HepG2 (cell line): ENCODE results near the gene ANKRD60. TPM values are rescaled to one million over a fixed set of nuclear protein-coding genes. Genes with fewer than 3 reads are reported as not detected.

Source experiments
- ATAC-seq: fragments of 200-7000 bp; cut with Tn5 transposase; 3 replicates; pipeline ENCODE4 v1.9.1; 2020; ENCODE audit warnings: mild to moderate bottlenecking, moderate library complexity
- BruUV-seq: library from RNA; stranded (reverse); fragments of 400-500 nt; replicated peaks from 2 replicates; lab custom pipeline; 2021; lab: Mats Ljungman, UMichigan
- CTCF ChIA-PET: fragments of 300-600 bp; formaldehyde crosslinking; extraction: SDS; loops from one replicate; lab custom pipeline; 2021; ENCODE audit warnings: low total read pairs, inconsistent platforms, low intra/inter-chr PET ratio; lab: Yijun Ruan, JAX
- POLR2A ChIA-PET: fragments of 350-600 bp; sonication (Branson Sonifier 250); formaldehyde crosslinking; loops from one replicate; lab custom pipeline; 2020; ENCODE audit warnings: antibody characterized with exemption, inconsistent platforms; lab: Yijun Ruan, JAX
- DNase-seq: peaks from one replicate; pipeline ENCODE4 v3.0.0-alpha.2; 2015; ENCODE audit warnings: low spot score
- FAIRE-seq: peaks from 3 replicates; lab custom pipeline; 2011; peaks lifted over from hg19 to GRCh38; lab: Jason Lieb, UNC
- H2AFZ ChIP-seq: one replicate; pipeline ENCODE4 v1.6.1; 2011; ENCODE audit warnings: low read length, inconsistent platforms
- H3K27ac ChIP-seq: fragments of 300-600 bp; 3 replicates; pipeline ENCODE4 v1.8.0; 2011; ENCODE audit warnings: mixed run types, mild to moderate bottlenecking, mixed read lengths, low read length, inconsistent platforms; ENCODE audit not compliant: insufficient read depth; ENCODE audit errors: extremely low read length
- H3K27me3 ChIP-seq, 2 experiments: fragments of 200-600 bp in 1 of 2; 2 replicates in 1 of 2; 3 replicates in 1 of 2; pipeline versions ENCODE4 v1.6.0 to v1.8.0; 2011; ENCODE audit warnings: low read length in 2 of 2, mild to moderate bottlenecking in 2 of 2, moderate library complexity in 2 of 2, inconsistent platforms in 1 of 2; ENCODE audit not compliant: insufficient read depth in 2 of 2, control insufficient read depth in 1 of 2
- H3K36me3 ChIP-seq, 2 experiments: fragments of 200-600 bp in 1 of 2; replicated peaks in 1 of 2; 2 replicates in 1 of 2; 3 replicates in 1 of 2; pipeline versions ENCODE4 v1.5.1 to v1.8.0; 2011; ENCODE audit warnings: low read length in 2 of 2, inconsistent platforms in 1 of 2; ENCODE audit not compliant: insufficient read depth in 2 of 2, control insufficient read depth in 1 of 2
- H3K4me1 ChIP-seq: 2 replicates; pipeline ENCODE4 v1.5.1; 2012; ENCODE audit warnings: low read length, inconsistent platforms; ENCODE audit not compliant: insufficient read depth
- H3K4me2 ChIP-seq: 2 replicates; pipeline ENCODE4 v1.6.0; 2011; ENCODE audit warnings: low read depth, low read length, inconsistent platforms
- H3K4me3 ChIP-seq, 3 experiments: fragments of 200-600 bp in 1 of 3; sonication (generic), shearing (Covaris generic) in 1 of 3; replicated peaks in 1 of 3; 2 replicates each; pipeline ENCODE4 v1.5.1; 2011 to 2016; ENCODE audit warnings: low read length in 3 of 3, inconsistent platforms in 2 of 3, low read depth in 2 of 3, mild to moderate bottlenecking in 2 of 3, control low read depth in 1 of 3, mixed read lengths in 1 of 3; ENCODE audit not compliant: insufficient read depth in 1 of 3
- H3K79me2 ChIP-seq: one replicate; pipeline ENCODE4 v1.6.1; 2011; ENCODE audit warnings: low read length, inconsistent platforms; ENCODE audit not compliant: insufficient read depth
- H3K9ac ChIP-seq: 2 replicates; pipeline ENCODE4 v1.6.0; 2011; ENCODE audit warnings: mild to moderate bottlenecking, low read depth, low read length, inconsistent platforms; ENCODE audit not compliant: insufficient read depth
- H3K9me3 ChIP-seq: 2 replicates; pipeline ENCODE4 v1.5.1; 2012; ENCODE audit warnings: mild to moderate bottlenecking, low read length
- H4K20me1 ChIP-seq: 2 replicates; pipeline ENCODE4 v1.6.0; 2011; ENCODE audit warnings: inconsistent platforms, mild to moderate bottlenecking, low read length, moderate library complexity; ENCODE audit not compliant: insufficient read depth
- DMAP1 ChIP-seq: IDR thresholded peaks from 2 replicates; pipeline ENCODE4 v1.6.1; 2016
- HNRNPUL1 ChIP-seq: fragments of 200-400 bp; formaldehyde crosslinking; IDR thresholded peaks from 2 replicates; pipeline ENCODE4 v1.6.1; 2017; ENCODE audit warnings: low read depth, mild to moderate bottlenecking, low read length, moderate library complexity
- IKZF4 ChIP-seq: sonication (generic); formaldehyde crosslinking; IDR thresholded peaks from 2 replicates; pipeline ENCODE4 v1.5.1; 2020; ENCODE audit warnings: borderline replicate concordance, mild to moderate bottlenecking, low read depth, missing genetic modification reagents; ENCODE audit errors: not compliant biosample characterization
- ZBTB33 ChIP-seq: sonication (generic); formaldehyde crosslinking; IDR thresholded peaks from 2 replicates; pipeline ENCODE4 v1.4.0; 2020; ENCODE audit warnings: missing genetic modification reagents
- ZSCAN5A ChIP-seq: sonication (generic); formaldehyde crosslinking; IDR thresholded peaks from 2 replicates; pipeline ENCODE4 v1.8.0; 2022; ENCODE audit warnings: mild to moderate bottlenecking, missing genetic modification reagents, borderline replicate concordance
- WGBS: methylation state at CpG from one replicate; pipeline ENCODE4 v1.1.6; 2017; ENCODE audit warnings: low lambda C conversion rate; 5-methylcytosine and 5-hydroxymethylcytosine counted together
- in situ Hi-C: cut with HindIII; loops from 2 replicates; pipeline ENCODE4 v1.10.0; 2017; ENCODE audit warnings: low pct_unique_long_range_greater_than_20kb; ENCODE audit not compliant: extremely low pct_ligation_motif_present
- intact Hi-C: fragments of 100-400 bp; cut with micrococcal nuclease; formaldehyde crosslinking; loops from one replicate; pipeline ENCODE4 v1.10.0; 2022; ENCODE audit not compliant: unreplicated experiment
- polyA plus RNA-seq, 8 experiments: library from polyadenylated mRNA; depleted of rRNA in 3 of 8; stranded (reverse) in 7 of 8; unstranded in 1 of 8; fragments of >200 nt; fragmentation: Illumina TruSeq in 4 of 8; extraction: Trizol in 4 of 8; gene quantifications; 2 replicates each; pipeline versions ENCODE4 v1.2.1 to v1.2.3, GENCODE V29; 2011 to 2016; ENCODE audit warnings: low read depth in 4 of 8, missing spikeins in 1 of 8, mixed read lengths in 1 of 8; ENCODE audit not compliant: insufficient read depth in 1 of 8
- total RNA-seq, 5 experiments: library from RNA; depleted of rRNA; stranded (reverse); fragments of >200 nt; fragmentation: Illumina TruSeq; extraction: Trizol; gene quantifications; 2 replicates each; pipeline ENCODE4 v1.2.3, GENCODE V29; 2016; ENCODE audit warnings: low read depth in 1 of 5

The ANKRD60 gene
- total and polyA plus RNA-seq, 2 of the 13 experiments (the other 11 are each of a cell fraction or from before 2014, with no cell fraction given) = not detected

- Histone ChIP-seq H3K27me3 (no peaks in the 10 kb centered on the region), H3K4me2 (no peak overlapping the region), H2AFZ (no peak overlapping the region), H3K9me3 (no peaks in the 10 kb centered on the region), H3K36me3 (no peaks in the 10 kb centered on the region), H3K27ac (no peak overlapping the region), H3K79me2 (no peaks in the 10 kb centered on the region), H4K20me1 (no peaks in the 10 kb centered on the region), H3K4me3 (no peak overlapping the region), H3K4me1 (peaks cover 9% of the 10 kb centered on the region), H3K9ac (no peak overlapping the region)
- TF ChIP-seq ZBTB33 (CRISPR knock-in tag) (peak; percentile 93), ZSCAN5A (CRISPR knock-in tag) (0 out of 2 replicates have a peak, but pooled peaks have one; percentile 17), HNRNPUL1 (no peak), IKZF4 (no peak), DMAP1 (CRISPR knock-in tag) (no peak)
- intact Hi-C loops = no loop called here
- in situ Hi-C loops = no loop called here
- ChIA-PET POLR2A (no interaction called here), CTCF (no interaction called here)
- DNase-seq = peak; percentile 22
- no peak for FAIRE-seq
- WGBS = 67% methylated on average over 7 of the region's 7 CpGs
- no TSS peak for BruUV-seq
- ATAC-seq = peak; percentile 72
Measured at GRCh38 chr20:58268421-58268821, 40.0 kb upstream of the ANKRD60 start.
